HepG2 (cell line): ENCODE results near the gene VAX1.
"Not testable (repeated sequence)": the region's sequence is repeated elsewhere in the genome, so short reads cannot be mapped to it uniquely, and the experiment has no call there.

Source experiments
- CTCF ChIP-seq: sonication (generic); formaldehyde crosslinking; IDR thresholded peaks from 2 replicates; pipeline ENCODE4 v1.5.0; 2020; ENCODE audit warnings: mild to moderate bottlenecking, missing genetic modification reagents, moderate library complexity
- ELF3 ChIP-seq: IDR thresholded peaks from 2 replicates; pipeline ENCODE4 v1.6.1; 2016; ENCODE audit warnings: missing genetic modification reagents, missing compliant biosample characterization
- FLYWCH1 ChIP-seq: sonication (generic); formaldehyde crosslinking; IDR thresholded peaks from 2 replicates; pipeline ENCODE4 v1.8.1; 2023; ENCODE audit warnings: mild to moderate bottlenecking, missing genetic modification reagents
- HDAC6 ChIP-seq: fragments of 200-600 bp; sonication (generic); IDR thresholded peaks from 2 replicates; pipeline ENCODE4 v1.7.0; 2017; ENCODE audit warnings: mild to moderate bottlenecking, antibody characterized with exemption, low read length, low read depth
- HIVEP1 ChIP-seq: sonication (generic); formaldehyde crosslinking; IDR thresholded peaks from 2 replicates; pipeline ENCODE4 v1.4.0; 2020; ENCODE audit warnings: mild to moderate bottlenecking, missing genetic modification reagents
- MYPOP ChIP-seq: sonication (generic); formaldehyde crosslinking; IDR thresholded peaks from 2 replicates; pipeline ENCODE4 v1.8.1; 2023; ENCODE audit warnings: mild to moderate bottlenecking, moderate library complexity, missing genetic modification reagents
- RAD21 ChIP-seq: fragments of 450-650 bp; formaldehyde crosslinking; IDR thresholded peaks from 2 replicates; pipeline ENCODE4 v1.5.0; 2020; ENCODE audit warnings: mild to moderate bottlenecking
- SMC3 ChIP-seq: IDR thresholded peaks from 2 replicates; pipeline ENCODE4 v1.6.1; 2011; ENCODE audit warnings: low read length, improper control_type of control experiment
- TOE1 ChIP-seq: sonication (generic); formaldehyde crosslinking; IDR thresholded peaks from 2 replicates; pipeline ENCODE4 v1.4.0; 2020; ENCODE audit warnings: mild to moderate bottlenecking, missing genetic modification reagents
- ZBTB7A ChIP-seq: sonication (generic); formaldehyde crosslinking; IDR thresholded peaks from 2 replicates; pipeline ENCODE4 v1.8.0; 2022; ENCODE audit warnings: mild to moderate bottlenecking, missing genetic modification reagents
- ZNF207 ChIP-seq: fragments of 450-650 bp; IDR thresholded peaks from 2 replicates; pipeline ENCODE4 v1.6.1; 2016; ENCODE audit warnings: antibody characterized with exemption, borderline replicate concordance
- ZNF512 ChIP-seq: sonication (generic); formaldehyde crosslinking; IDR thresholded peaks from 2 replicates; pipeline ENCODE4 v1.4.0; 2020; ENCODE audit warnings: mild to moderate bottlenecking, missing genetic modification reagents

GRCh38 chr10:117084421-117085246 lies 53.4 kb downstream of the VAX1 start:
- TF ChIP-seq SMC3; ZBTB7A (CRISPR knock-in tag); ELF3; MYPOP (CRISPR knock-in tag); CTCF (CRISPR knock-in tag); RAD21 (CRISPR knock-in tag); HDAC6; HIVEP1 (CRISPR knock-in tag); TOE1 (CRISPR knock-in tag); ZNF207; ZNF512 (CRISPR knock-in tag); FLYWCH1 (CRISPR knock-in tag): not testable (repeated sequence)
